PC-9 (cell line): ENCODE measurements around the gene PPP1R2.

Source experiments
- CTCF ChIP-seq: fragments of 200-600 bp; sonication (generic); conservative IDR thresholded peaks from 2 replicates; pipeline ENCODE4 v1.6.1; 2017; ENCODE audit warnings: mixed run types, antibody characterized with exemption, mild to moderate bottlenecking, moderate library complexity
- EZH2 ChIP-seq: fragments of 200-600 bp; sonication (generic); IDR thresholded peaks from 2 replicates; pipeline ENCODE4 v1.8.0; 2017; ENCODE audit warnings: antibody characterized with exemption, low read depth

DNA sequence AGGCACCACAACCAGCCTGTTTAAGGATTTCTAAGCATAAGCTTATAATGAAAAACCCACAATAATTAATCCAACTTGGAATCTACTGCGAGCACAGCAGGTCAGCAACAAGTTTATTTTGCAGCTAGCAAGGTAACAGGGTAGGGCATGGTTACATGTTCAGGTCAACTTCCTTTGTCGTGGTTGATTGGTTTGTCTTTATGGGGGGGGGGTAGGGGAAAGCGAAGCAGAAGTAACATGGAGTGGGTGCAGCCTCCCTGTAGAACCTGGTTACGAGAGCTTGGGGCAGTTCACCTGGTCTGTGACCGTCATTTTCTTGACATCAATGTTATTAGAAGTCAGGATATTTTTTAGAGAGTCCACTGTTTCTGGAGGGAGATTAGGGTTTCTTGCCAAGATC lies 25.5 kb upstream of the PPP1R2 start:
- TF ChIP-seq CTCF (no peak), EZH2 (no peak)
